Activated naive CD8-positive, alpha-beta T cell treated with anti-CD3 and anti-CD28 coated beads, Interleukin-2, amount 50 U/mL, for 24 hours (primary cell): Measurements from ENCODE around the gene GIMAP8.

Experiments
- ATAC-seq: fragments of 150-1000 bp; cut with Tn5 transposase; one replicate; pipeline ENCODE4 v1.10.0; 2021
- DNase-seq: peaks from one replicate; pipeline ENCODE4 v3.0.0; 2021
- H3K27ac Mint-ChIP-seq: one replicate; pipeline ENCODE4 v1.8.0; 2021; ENCODE audit warnings: mild to moderate bottlenecking, mixed read lengths
- H3K27me3 Mint-ChIP-seq: one replicate; pipeline ENCODE4 v1.8.0; 2021; ENCODE audit warnings: mixed read lengths
- H3K36me3 Mint-ChIP-seq: one replicate; pipeline ENCODE4 v1.8.0; 2021; ENCODE audit warnings: low read depth, mixed read lengths
- H3K4me1 Mint-ChIP-seq: one replicate; pipeline ENCODE4 v1.8.0; 2021; ENCODE audit warnings: mixed read lengths
- H3K4me3 Mint-ChIP-seq: one replicate; pipeline ENCODE4 v1.8.0; 2021; ENCODE audit warnings: mild to moderate bottlenecking, moderate library complexity, mixed read lengths
- H3K9me3 Mint-ChIP-seq: one replicate; pipeline ENCODE4 v1.8.0; 2021; ENCODE audit warnings: mixed read lengths

GIMAP8 gene

DNA sequence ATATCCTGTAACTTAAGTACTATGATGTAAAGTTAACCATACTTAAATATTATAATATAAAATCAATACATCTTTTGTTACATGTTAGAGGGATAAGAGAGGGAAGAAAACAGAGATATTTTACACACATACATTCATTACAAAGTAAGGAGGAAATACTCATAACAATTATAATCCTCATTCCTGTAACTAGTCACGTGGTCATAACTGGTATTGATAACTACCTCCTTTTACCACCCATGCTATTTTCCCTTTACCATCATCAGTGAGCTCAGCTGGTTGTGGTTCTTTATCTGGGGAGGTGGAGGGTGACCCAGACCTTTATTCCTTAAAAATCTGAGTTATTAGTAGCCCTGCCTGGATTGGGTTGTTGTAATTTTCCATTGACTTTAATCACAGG, 8.3 kb downstream of the GIMAP8 start:
- H3K9me3 Mint-ChIP-seq = peaks cover 53% of the 10 kb centered on the region
- H3K27ac Mint-ChIP-seq = no peak overlapping the region
- H3K36me3 Mint-ChIP-seq = peaks cover 65% of the 10 kb centered on the region
- no peak overlapping the region for H3K4me3 Mint-ChIP-seq
- ATAC-seq (no peak), DNase-seq (no peak)
- H3K27me3 Mint-ChIP-seq = no peaks in the 10 kb centered on the region
- H3K4me1 Mint-ChIP-seq = peaks cover 27% of the 10 kb centered on the region

DNA sequence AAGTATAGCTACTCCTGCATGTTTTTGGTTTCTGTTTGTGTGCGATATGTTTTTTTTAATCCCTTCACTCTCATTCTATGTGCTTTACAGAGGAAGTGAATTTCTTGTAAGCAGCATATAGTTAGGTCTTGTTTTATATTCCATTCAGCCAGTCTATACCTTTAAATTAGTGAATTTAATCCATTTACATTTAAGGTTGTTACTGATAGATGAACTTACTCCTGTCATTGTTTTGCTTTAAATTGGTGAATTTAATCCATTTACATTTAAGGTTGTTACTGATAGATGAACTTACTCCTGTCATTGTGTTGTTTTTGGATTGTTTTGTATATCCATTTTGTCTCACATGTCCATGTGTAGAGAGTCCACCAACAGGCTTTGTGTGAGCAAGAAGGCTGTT, 11.1 kb downstream of the GIMAP8 start:
- H3K27me3 Mint-ChIP-seq = no peaks in the 10 kb centered on the region
- H3K27ac Mint-ChIP-seq = no peak overlapping the region
- no peak overlapping the region for H3K4me3 Mint-ChIP-seq
- ATAC-seq = no peak
- peaks cover 42% of the 10 kb centered on the region for H3K36me3 Mint-ChIP-seq
- peaks cover 42% of the 10 kb centered on the region for H3K9me3 Mint-ChIP-seq
- H3K4me1 Mint-ChIP-seq = peaks cover 35% of the 10 kb centered on the region
- no peak for DNase-seq

DNA sequence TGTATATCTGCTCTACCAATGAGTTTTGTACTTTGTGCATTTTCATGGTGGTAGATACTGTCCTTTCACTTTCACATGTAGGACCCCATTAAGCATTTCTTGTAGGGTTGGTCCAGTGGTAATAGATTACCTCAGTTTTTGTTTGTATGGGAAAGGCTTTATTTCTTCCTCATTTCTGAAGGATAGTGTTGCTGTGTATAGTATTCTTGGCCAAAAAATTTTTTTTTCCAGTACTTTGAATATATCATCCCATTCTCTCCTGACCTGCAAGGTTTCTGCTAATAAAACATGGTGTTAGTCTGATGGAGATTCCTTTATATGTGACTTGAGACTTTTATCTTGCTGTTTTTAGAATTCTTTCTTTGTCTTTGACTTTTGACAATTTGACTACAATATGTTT, 12.0 kb downstream of the GIMAP8 start:
- DNase-seq (no peak), ATAC-seq (no peak)
- Mint-ChIP-seq H3K4me3 (no peak overlapping the region), H3K27me3 (no peaks in the 10 kb centered on the region), H3K36me3 (peaks cover 46% of the 10 kb centered on the region), H3K9me3 (peaks cover 39% of the 10 kb centered on the region), H3K4me1 (peaks cover 41% of the 10 kb centered on the region), H3K27ac (no peak overlapping the region)

DNA sequence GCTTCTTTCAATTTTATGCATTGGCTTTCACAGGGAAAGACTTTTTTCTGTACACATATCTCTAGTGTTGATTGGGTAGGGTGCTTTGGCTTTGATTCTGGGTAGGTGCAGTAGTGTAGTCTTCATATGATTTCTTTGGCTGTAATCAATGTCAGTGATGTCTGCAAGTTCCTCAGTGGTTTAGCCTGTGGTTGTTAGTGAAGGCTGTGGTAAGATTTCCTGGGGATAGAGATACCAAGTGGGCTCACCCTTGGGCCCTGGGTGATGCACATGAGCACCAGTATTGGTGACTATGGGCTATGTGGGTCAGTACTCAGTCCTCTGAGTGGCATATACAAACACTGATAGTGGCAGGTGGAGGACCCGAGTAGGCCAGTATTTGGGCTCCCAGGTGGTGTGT, 13.0 kb downstream of the GIMAP8 start:
- DNase-seq = no peak
- Mint-ChIP-seq H3K27ac (no peak overlapping the region), H3K4me1 (peaks cover 49% of the 10 kb centered on the region), H3K36me3 (peaks cover 47% of the 10 kb centered on the region), H3K4me3 (no peak overlapping the region), H3K9me3 (peaks cover 35% of the 10 kb centered on the region), H3K27me3 (no peaks in the 10 kb centered on the region)
- ATAC-seq = peak; percentile 22

DNA sequence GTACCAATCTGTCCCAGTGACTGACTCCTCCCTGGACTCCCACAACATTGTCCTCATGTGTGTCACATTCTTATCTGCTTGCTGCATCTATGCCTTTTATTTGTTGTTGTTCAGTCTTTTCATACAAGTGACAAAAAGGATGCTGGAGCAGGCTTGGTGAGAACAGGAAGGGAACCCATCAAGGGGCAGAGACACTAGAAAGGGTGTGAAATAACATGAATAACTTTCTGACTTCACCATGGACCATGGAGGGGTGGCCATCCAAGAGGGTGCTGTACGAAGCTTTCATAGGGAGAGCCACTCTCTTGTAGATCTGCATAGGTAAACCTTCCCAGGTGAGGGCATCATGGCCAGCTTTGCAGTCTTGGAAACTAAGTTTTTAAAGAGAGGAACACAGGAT, 14.5 kb downstream of the GIMAP8 start:
- H3K4me3 Mint-ChIP-seq = no peak overlapping the region
- no peak for DNase-seq
- no peaks in the 10 kb centered on the region for H3K27me3 Mint-ChIP-seq
- peaks cover 64% of the 10 kb centered on the region for H3K4me1 Mint-ChIP-seq
- H3K9me3 Mint-ChIP-seq = peaks cover 30% of the 10 kb centered on the region
- peaks cover 43% of the 10 kb centered on the region for H3K36me3 Mint-ChIP-seq
- H3K27ac Mint-ChIP-seq = no peak overlapping the region
- ATAC-seq = no peak

DNA sequence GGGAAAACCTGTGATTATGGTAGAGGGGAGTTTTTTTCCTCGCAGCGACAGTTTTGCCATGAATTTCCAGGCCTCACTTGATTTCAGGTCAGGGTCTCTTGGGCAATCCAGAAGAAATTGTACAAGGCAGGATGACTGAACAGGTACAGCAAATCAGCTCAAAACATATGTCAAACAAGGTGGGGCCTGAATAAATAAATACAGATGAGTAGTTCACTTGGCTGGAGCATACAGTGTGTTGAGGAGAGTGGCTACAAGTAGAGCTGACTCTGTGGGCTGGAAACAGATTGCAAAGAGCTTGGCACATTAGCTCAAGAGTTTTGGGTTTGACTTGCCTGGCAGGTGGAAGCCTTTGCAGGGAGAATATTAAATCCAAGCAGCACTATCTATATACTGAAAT, 15.0 kb downstream of the GIMAP8 start:
- Mint-ChIP-seq H3K36me3 (peaks cover 41% of the 10 kb centered on the region), H3K27me3 (no peaks in the 10 kb centered on the region), H3K9me3 (peaks cover 26% of the 10 kb centered on the region), H3K27ac (no peak overlapping the region), H3K4me3 (no peak overlapping the region), H3K4me1 (peaks cover 66% of the 10 kb centered on the region)
- ATAC-seq = no peak
- DNase-seq = no peak

DNA sequence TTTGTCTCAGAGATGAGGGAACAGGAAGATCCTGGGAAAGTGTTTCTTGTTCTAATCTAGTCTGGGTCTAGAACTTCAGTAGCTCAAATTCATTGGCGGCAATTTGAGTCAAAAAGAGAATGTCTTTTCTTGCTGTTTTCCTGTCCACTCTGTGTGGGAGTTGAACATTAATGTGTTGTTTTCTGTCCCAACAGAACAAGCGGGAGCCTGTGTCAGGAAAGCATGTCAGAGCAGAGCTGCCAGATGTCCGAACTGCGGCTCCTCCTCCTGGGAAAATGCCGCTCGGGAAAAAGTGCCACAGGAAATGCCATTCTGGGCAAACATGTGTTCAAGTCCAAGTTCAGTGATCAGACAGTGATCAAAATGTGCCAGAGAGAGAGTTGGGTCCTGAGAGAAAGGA, 16.0 kb downstream of the GIMAP8 start:
- Mint-ChIP-seq H3K9me3 (peaks cover 18% of the 10 kb centered on the region), H3K4me1 (peaks cover 66% of the 10 kb centered on the region), H3K27ac (no peak overlapping the region), H3K4me3 (no peak overlapping the region), H3K27me3 (no peaks in the 10 kb centered on the region), H3K36me3 (peaks cover 40% of the 10 kb centered on the region)
- no peak for ATAC-seq
- no peak for DNase-seq

DNA sequence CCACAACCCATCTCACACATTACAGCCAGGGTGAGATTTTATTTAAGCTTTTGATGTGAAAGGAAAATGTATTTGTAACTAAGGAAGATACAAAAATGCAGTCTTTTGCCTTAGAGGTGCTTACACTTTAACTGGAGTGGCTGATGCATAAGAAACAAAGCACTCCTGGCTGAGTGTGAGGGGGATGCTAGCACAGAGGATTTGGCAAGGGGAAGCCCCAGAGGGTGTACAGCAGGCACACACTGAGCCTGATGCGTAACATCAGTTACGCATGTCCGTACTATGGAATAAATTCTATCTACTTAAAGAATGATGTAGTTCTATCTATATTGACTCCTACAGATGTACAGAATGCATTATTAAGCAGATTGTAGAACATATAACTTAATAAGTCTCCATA, 17.8 kb downstream of the GIMAP8 start:
- Mint-ChIP-seq H3K27ac (peak overlapping the region; percentile 71), H3K4me3 (peak overlapping the region; percentile 44), H3K27me3 (no peaks in the 10 kb centered on the region), H3K9me3 (peaks cover 3% of the 10 kb centered on the region), H3K4me1 (peaks cover 61% of the 10 kb centered on the region), H3K36me3 (peaks cover 24% of the 10 kb centered on the region)
- peak; percentile 89 for ATAC-seq
- DNase-seq = no peak

DNA sequence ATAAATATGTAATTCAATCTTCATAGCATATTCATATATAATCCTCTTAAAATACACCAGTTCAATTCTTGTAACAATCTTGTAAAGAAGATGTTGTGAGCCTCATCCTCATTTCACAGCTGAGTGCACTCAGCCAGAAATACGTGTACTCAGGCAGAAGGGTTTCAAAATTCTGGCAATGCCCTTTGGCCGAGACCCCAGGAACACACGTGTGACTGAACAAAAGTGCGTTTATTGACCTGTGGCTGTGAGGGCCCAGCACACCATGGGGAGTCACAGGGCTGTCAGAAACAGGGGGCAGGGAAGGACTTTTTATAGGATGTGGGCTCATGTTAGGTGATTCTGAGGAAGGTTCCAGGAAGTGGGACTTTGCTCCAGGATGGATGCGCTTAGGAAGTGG, 21.5 kb downstream of the GIMAP8 start:
- Mint-ChIP-seq H3K4me3 (no peak overlapping the region), H3K36me3 (peaks cover 46% of the 10 kb centered on the region), H3K9me3 (peaks cover 6% of the 10 kb centered on the region), H3K27ac (no peak overlapping the region), H3K27me3 (no peaks in the 10 kb centered on the region), H3K4me1 (peaks cover 51% of the 10 kb centered on the region)
- ATAC-seq (no peak), DNase-seq (no peak)

DNA sequence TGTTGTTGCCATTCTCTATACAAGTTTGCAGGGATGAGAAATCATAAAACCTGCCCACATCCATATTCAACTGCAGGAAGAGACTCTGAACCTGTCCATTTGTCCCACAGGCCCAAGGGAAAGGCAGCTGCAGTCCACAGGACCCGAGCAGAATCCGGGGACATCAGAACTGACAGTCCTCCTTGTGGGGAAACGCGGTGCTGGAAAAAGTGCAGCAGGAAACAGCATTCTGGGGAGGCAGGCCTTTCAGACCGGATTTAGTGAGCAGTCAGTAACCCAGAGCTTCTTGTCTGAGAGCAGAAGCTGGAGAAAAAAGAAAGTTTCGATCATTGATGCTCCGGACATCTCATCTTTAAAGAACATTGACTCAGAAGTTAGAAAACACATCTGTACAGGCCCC, 23.5 kb downstream of the GIMAP8 start:
- Mint-ChIP-seq H3K4me3 (no peak overlapping the region), H3K9me3 (peaks cover 6% of the 10 kb centered on the region), H3K36me3 (peaks cover 47% of the 10 kb centered on the region), H3K27ac (no peak overlapping the region), H3K4me1 (peaks cover 54% of the 10 kb centered on the region), H3K27me3 (no peaks in the 10 kb centered on the region)
- no peak for DNase-seq
- no peak for ATAC-seq

DNA sequence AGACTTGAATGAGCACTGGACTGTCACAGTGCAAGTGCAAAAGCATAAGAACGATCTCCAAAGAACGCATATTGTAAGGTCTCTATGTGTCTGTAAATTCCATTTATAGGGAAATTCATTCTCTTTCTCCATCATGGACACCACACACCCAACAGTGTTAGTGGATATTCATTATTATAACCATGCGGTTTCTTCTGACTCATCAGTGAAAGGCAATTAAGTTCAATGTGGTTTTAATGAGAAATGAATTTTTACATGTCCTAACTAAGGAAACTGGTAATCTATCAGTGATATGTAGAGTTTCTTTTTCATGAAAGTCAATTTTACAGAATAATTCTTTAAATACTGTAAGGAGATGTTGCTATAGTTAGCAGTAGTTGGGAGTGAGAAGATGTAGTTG, 25.9 kb downstream of the GIMAP8 start:
- peak; percentile 52 for ATAC-seq
- Mint-ChIP-seq H3K4me3 (peak overlapping the region; percentile 40), H3K27me3 (no peaks in the 10 kb centered on the region), H3K4me1 (peaks cover 62% of the 10 kb centered on the region), H3K9me3 (peaks cover 6% of the 10 kb centered on the region), H3K36me3 (peaks cover 39% of the 10 kb centered on the region), H3K27ac (peak overlapping the region; percentile 81)
- DNase-seq = no peak

DNA sequence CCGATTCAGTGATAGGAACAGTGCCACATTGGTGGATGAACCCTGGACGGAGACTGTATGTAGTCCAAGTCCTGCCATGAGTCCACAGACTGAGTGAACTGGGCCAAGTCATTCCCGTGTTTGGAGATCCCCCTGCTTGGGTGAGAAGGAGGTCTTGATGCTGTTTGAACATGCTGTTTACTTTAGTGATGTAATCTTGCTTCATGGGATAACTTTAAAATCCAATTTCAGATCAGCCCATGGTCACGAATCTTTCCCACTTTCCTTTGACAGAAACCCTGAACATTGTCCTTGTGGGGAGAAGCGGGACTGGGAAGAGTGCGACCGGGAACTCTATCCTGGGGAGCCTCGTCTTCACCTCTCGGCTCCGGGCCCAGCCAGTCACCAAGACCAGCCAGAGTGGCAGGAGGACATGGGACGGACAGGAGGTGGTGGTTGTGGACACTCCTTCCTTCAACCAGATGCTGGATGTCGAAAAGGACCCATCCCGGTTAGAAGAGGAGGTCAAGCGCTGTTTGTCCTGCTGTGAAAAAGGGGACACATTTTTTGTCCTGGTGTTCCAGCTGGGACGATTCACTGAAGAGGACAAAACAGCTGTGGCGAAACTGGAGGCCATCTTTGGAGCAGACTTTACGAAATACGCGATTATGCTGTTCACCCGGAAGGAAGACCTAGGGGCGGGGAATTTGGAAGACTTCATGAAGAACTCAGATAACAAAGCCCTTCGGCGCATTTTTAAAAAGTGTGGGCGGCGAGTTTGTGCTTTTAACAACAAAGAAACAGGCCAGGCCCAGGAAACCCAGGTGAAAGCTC, 26.6 kb downstream of the GIMAP8 start:
- no peak for ATAC-seq
- Mint-ChIP-seq H3K36me3 (peaks cover 39% of the 10 kb centered on the region), H3K4me3 (peak overlapping the region; percentile 40), H3K4me1 (peaks cover 70% of the 10 kb centered on the region), H3K27ac (peak overlapping the region; percentile 81), H3K9me3 (peaks cover 6% of the 10 kb centered on the region), H3K27me3 (no peaks in the 10 kb centered on the region)
- DNase-seq = no peak

DNA sequence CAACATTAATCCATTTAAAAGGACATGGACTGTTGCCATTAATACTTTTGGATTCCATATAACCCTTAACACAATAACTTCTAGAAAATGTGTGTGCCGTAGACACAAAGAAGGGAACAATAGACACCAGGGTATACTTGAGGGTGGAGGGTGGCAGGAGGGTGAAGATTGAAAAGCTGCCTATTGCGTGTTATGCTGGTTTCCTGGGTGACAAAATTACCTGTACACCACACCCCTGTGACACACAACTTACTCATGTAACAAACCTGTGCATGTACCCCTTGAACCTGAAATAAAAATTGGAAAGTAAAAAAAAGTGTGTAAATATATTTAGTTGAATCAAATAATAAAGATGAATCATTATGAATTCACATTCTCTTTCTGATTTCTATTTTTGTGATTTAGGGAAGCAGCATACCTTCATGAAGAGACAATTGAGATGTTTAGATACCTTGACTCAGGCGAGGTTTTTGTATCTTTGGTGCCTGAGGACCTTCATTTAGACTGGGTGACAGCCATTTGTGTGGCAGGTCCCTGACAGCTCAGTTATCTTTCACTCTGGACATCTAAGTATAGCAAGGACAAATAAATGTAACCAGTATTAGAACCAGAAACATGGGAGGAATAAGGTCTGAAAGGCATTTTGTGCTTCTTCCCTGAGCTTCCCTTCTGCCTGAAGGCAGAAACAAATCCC, 28.7 kb downstream of the GIMAP8 start:
- DNase-seq (no peak), ATAC-seq (no peak)
- H3K4me1 Mint-ChIP-seq = peaks cover 90% of the 10 kb centered on the region
- H3K27me3 Mint-ChIP-seq = no peaks in the 10 kb centered on the region
- H3K9me3 Mint-ChIP-seq = peaks cover 6% of the 10 kb centered on the region
- H3K4me3 Mint-ChIP-seq = peak overlapping the region; percentile 9
- peak overlapping the region; percentile 73 for H3K27ac Mint-ChIP-seq
- peaks cover 34% of the 10 kb centered on the region for H3K36me3 Mint-ChIP-seq

DNA sequence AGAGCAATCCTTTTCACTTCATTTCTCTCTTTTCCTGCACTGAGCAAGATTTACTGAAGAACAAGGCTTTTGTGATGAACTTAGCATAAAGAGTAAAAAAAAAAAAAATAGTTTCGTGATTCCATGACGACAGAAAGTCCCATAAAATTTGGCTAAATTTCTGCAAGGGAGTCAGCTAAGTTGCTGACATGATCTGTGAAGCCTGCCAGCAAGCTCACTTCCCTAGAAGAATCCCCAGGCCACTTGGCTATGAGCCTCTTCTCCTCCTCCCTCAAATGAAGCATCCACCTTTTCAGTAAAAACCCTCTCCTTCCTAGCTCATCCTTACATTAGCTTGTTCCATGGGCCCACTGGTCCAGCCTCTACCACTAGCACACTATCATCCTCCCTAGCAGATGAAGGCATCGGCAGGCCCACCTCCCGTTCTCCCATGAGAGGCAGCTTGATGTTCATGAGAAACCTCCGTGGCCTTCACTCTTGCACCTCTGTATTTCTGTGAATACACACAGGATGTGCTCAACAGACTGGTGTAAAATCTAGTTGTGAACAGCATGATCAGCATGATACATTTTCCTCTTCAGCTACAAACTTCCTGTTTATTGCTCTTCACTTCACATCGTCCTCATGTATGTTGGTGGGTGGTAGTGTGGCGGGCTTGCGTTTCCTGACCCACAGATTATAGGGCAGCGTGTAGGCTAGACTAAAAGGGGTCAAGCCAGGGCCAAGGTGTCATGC, 30.9 kb downstream of the GIMAP8 start:
- H3K36me3 Mint-ChIP-seq = peaks cover 16% of the 10 kb centered on the region
- H3K9me3 Mint-ChIP-seq = no peaks in the 10 kb centered on the region
- no peak for DNase-seq
- H3K27ac Mint-ChIP-seq = peak overlapping the region; percentile 97
- ATAC-seq = peak; percentile 60
- H3K27me3 Mint-ChIP-seq = no peaks in the 10 kb centered on the region
- peak overlapping the region; percentile 73 for H3K4me3 Mint-ChIP-seq
- H3K4me1 Mint-ChIP-seq = peaks cover 95% of the 10 kb centered on the region

DNA sequence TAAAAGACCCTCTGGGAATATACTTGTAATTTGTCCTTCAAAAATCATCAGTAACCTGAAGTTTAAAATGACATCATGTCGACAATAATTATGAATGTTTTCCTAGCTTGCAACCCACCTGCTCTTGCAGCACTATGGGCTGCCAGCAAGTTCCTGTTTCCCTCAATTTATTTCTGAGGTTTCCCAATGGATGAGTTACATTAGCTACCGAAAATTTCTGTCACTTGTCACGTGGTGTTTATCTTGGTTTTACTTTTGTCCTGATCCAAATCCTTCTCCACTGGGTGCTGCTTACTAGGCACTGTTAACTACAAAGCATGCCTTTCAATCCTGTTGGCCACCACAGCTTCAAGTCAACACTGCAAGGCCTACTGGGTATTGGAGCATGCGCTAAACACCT, 31.5 kb downstream of the GIMAP8 start:
- H3K27ac Mint-ChIP-seq = peak overlapping the region; percentile 97
- peak overlapping the region; percentile 73 for H3K4me3 Mint-ChIP-seq
- H3K4me1 Mint-ChIP-seq = peaks cover 93% of the 10 kb centered on the region

More for the DNA sequence above, 31.5 kb downstream of the GIMAP8 start:
- Mint-ChIP-seq H3K36me3 (peaks cover 10% of the 10 kb centered on the region), H3K9me3 (no peaks in the 10 kb centered on the region), H3K27me3 (no peaks in the 10 kb centered on the region)
- DNase-seq = no peak
- no peak for ATAC-seq
